H7 (cell line): ENCODE measurements around the gene TTYH2. TPM values are rescaled to one million over a fixed set of nuclear protein-coding genes. Genes with fewer than 3 reads are reported as not detected.
"Not testable (repeated sequence)": the region's sequence is repeated elsewhere in the genome, so short reads cannot be mapped to it uniquely, and the experiment has no call there.

ENCODE experiments used
- DNase-seq: peaks from one replicate; pipeline ENCODE4 v3.0.0; 2012
- H3K27me3 ChIP-seq: 2 replicates; pipeline ENCODE4 v1.6.0; 2011; ENCODE audit warnings: mild to moderate bottlenecking, low read length; ENCODE audit not compliant: control insufficient read depth, insufficient read depth
- H3K36me3 ChIP-seq: replicated peaks from 2 replicates; pipeline ENCODE4 v1.5.1; 2011; ENCODE audit warnings: low read length; ENCODE audit not compliant: control insufficient read depth, insufficient read depth
- H3K4me3 ChIP-seq: 2 replicates; pipeline ENCODE4 v1.5.1; 2011; ENCODE audit warnings: low read depth, mild to moderate bottlenecking, control low read depth, low read length, moderate library complexity; ENCODE audit not compliant: insufficient read depth
- total RNA-seq: library from RNA; depleted of rRNA; stranded (reverse); fragments of >200 nt; shearing (Covaris generic); gene quantifications from 2 replicates; pipeline ENCODE4 v1.2.3, GENCODE V29; 2014

Gene TTYH2
- total RNA-seq, 1 experiment from 2014 or later = 2.5 TPM

DNA sequence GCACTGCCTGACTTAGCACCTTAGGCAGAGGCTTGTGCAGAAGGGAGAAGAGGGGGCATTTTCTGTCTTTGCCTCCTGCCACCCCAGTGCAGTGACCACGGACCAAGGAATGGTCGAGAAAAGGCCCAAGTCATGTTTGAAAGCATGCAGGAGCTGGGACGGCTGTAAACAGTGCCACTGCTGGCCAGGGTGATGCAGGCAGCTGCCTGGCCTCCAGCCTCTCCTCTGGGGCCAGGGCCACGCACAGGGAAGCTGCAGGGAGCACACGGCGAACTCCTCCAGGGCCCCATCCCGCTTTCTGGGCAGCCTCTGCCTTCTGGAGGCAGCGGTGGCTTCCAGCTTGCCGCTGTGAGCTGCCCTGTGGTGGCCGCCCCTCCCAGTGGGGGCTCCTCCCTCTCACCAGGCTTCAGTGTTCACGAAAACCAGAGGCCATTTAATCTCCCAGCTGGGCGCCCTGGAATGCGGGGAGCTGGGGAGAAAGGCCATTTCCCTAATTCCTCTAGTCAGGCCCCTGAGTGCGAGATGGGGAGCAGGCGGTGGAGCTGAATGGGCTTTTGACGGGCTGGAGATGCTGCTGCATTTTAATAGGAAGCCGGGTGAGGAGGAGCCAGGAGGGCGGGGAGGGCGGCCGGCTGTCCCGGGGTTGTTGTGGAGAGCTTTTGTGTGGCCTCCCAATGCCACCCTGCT lies 31.9 kb downstream of the TTYH2 start:
- Histone ChIP-seq H3K36me3 (no peaks in the 10 kb centered on the region), H3K27me3 (no peaks in the 10 kb centered on the region), H3K4me3 (no peak overlapping the region)
- DNase-seq = peak; percentile 92

DNA sequence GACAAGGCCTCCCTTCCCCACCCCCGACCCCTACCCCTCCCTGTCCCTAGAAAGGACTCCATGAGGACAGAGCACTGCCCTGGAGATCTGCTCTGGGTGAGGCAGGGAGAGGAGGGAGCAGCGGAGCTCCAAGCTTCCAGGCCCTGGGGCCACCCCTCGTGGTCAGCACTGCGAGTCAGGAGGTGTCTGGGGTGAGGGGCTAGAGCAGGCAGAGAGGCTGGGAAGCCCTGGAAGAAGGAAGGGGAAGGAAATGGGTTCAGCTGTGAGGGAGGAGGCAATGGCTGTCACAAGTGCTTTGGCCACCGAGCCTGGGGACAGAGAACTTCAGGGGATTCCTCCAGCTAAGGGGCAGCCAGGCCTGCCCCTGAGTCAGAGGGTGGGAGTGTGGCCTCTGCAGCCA lies 32.5 kb downstream of the TTYH2 start:
- Histone ChIP-seq H3K4me3 (no peak overlapping the region), H3K36me3 (no peaks in the 10 kb centered on the region), H3K27me3 (no peaks in the 10 kb centered on the region)
- DNase-seq = no peak

- no peaks in the 10 kb centered on the region for H3K36me3 ChIP-seq
- no peak overlapping the region for H3K4me3 ChIP-seq
- H3K27me3 ChIP-seq = no peaks in the 10 kb centered on the region
- peak; percentile 74 for DNase-seq
Measured at GRCh38 chr17:74249590-74250270, 36.4 kb downstream of the TTYH2 start.

- H3K36me3 ChIP-seq = no peaks in the 10 kb centered on the region
- H3K27me3 ChIP-seq = no peaks in the 10 kb centered on the region
- H3K4me3 ChIP-seq = no peak overlapping the region
- DNase-seq = no peak
Measured at GRCh38 chr17:74250324-74250995, 37.1 kb downstream of the TTYH2 start.

DNA sequence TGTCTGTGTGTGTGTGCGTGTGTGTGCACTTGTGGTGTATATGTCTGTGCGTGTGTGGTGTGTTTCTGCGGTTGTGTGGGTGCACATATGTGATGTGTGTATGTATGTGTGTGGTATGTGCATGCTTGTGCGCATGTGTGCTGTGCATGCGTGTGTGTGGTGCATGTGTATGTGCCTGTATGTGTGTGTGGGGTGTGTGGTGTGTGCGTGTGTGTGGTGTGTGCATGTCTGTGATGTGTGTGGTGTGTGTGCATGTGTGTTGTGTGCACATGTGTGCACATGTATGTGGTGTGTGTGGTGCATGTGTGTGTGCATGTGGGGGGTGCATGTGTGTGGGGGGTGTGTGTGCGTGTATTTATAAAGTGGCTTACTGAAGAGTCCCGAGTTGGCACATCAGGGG lies 37.7 kb downstream of the TTYH2 start:
- no peaks in the 10 kb centered on the region for H3K27me3 ChIP-seq
- DNase-seq = no peak
- no peaks in the 10 kb centered on the region for H3K36me3 ChIP-seq
- no peak overlapping the region for H3K4me3 ChIP-seq

DNA sequence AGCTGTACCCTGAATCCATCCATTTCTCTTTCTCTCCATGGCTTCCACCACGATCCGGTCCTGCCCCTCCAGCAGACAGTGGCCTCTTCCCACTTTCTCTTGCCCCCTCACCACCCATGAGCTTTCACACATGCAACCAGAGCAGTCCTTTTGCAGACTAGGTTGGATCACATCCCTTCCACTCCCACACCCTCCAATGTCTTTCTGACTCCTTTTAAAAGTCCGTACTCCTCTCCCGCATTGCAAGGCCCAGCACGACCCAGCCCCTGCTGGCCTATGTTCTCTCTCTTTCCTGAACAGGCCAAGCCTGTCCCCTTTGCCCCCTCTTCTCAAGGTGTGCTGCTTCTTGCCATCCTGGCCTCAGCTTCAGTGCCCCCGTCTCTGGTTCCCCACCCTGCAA lies 38.2 kb downstream of the TTYH2 start:
- H3K27me3 ChIP-seq = no peaks in the 10 kb centered on the region
- no peak for DNase-seq
- no peaks in the 10 kb centered on the region for H3K36me3 ChIP-seq
- no peak overlapping the region for H3K4me3 ChIP-seq

DNA sequence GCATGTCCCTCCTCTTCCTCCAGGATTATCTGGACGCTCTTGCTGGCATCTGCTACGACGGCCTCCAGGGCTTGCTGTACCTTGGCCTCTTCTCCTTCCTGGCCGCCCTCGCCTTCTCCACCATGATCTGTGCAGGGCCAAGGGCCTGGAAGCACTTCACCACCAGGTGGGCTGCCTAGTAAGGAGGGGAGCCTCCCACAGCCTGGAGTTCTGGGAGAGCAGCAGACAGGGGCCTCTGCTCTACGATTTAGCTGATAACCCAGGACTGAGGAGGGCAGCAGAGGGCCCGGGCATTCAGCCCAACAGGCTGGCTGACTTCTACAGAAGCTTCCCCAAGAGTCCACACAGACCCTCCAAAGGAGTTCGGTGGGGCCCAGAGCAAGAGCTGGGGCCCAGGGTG lies 38.8 kb downstream of the TTYH2 start:
- H3K36me3 ChIP-seq = no peaks in the 10 kb centered on the region
- DNase-seq = peak; percentile 67
- no peaks in the 10 kb centered on the region for H3K27me3 ChIP-seq
- H3K4me3 ChIP-seq = no peak overlapping the region

- no peak for DNase-seq
- no peak overlapping the region for H3K4me3 ChIP-seq
Measured at GRCh38 chr17:74253036-74253435, 39.7 kb downstream of the TTYH2 start.

DNA sequence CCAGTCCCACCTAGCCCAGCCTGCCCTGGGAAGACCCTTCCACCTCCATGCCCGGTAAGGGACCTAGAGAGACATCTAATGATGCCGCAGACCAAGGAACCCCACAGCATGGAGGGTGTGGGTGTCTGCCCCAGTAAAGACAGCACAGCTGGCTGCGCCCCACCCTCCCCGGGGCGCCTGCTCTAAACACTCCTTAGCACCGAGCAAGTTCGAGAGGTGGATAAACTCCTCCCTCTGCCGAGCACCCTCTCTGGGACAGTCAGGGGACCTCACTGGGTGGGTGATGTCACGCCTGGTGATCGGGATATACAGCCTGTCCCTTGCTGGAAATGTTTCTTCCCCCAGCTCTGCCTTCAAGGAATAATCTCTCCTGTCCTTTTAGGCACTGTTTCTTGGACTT lies 43.9 kb downstream of the TTYH2 start:
- Histone ChIP-seq H3K4me3 (no peak overlapping the region), H3K27me3 (no peaks in the 10 kb centered on the region), H3K36me3 (no peaks in the 10 kb centered on the region)
- no peak for DNase-seq

More at GRCh38 chr17:74253036-74253435, 39.7 kb downstream of the TTYH2 start:
- Histone ChIP-seq H3K27me3 (no peaks in the 10 kb centered on the region), H3K36me3 (no peaks in the 10 kb centered on the region)

DNA sequence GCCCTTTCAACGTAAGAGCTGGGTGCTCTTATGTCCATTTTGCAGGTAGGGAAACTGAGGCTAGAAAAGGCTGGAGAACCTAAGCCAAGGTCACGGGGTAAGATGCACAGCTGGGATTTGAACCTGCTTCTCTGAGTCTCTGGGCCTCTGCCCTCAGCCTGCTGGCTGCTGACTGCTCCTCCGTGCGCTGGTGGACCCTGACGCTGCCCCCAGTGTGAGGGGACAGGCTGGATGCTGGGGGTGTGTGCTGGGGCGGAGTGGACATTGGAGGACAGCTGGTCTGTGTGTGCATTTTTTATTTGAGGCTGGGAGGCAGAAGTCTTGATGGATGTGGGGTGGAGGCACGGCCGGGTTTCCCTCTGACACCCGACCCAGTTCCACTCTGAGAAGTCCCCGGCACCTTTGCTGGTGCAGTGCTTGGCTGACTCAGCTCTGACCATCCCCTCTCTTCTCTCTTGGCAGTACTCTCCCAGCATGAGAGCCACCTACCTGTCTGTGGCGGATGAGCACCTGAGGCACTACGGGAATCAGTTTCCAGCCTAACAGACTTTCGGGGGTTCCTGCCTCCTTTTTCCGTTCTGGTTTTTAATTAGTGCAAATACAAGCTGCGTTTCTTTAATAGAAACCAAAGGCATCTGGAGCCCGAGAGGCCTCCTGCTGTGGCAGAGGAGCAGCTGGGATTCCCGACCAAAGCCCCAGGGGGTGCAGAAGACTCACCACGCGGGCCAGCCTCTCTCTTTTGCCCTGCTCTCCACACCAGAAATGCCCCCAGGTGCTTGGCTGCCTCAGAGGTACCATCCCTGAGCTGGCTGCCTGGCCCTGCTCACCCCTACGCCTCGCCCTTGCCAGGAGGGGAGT lies 46.5 kb downstream of the TTYH2 start:
- DNase-seq = peak; percentile 80
- no peaks in the 10 kb centered on the region for H3K27me3 ChIP-seq
- H3K4me3 ChIP-seq = no peak overlapping the region

DNA sequence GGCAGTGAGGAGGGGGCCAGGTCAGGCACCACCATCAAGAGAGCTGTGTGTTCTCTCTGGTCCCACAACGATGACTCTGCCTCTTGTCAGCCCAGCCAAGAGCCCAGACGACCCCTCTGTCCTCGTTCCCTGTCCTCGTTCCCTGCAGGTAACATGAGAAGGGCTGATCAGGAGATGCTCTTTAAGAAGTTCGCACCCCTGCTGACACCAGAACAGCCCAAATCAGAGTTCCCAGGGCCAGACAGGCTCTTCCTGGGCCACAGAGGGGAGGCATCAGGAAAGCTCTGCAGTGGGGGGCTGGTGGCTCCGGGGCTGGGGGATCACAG lies 47.1 kb downstream of the TTYH2 start:
- H3K27me3 ChIP-seq = no peaks in the 10 kb centered on the region
- H3K36me3 ChIP-seq = no peaks in the 10 kb centered on the region
- DNase-seq = peak; percentile 86
- H3K4me3 ChIP-seq = no peak overlapping the region

More for the DNA sequence above, 46.5 kb downstream of the TTYH2 start:
- H3K36me3 ChIP-seq = no peaks in the 10 kb centered on the region

DNA sequence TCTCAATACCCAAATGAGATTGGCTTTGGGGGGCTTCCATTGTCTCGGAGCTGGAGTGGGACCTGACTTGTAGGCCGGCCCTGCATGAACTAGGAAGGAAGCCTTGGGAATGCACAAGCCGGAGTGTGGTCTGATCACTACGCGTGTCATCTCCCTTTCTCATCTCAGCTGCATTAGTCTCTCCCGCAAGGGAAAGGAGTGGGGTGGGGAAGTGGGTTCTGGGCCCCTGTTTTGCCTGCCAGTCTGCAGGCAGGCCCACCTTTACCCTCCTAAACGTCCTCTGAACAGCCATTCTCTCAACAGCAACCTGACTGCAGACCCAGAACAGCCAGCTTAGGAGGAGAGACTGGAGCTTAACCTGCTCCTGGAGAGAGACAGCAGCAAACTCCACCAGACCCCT lies 49.2 kb downstream of the TTYH2 start:
- H3K4me3 ChIP-seq = no peak overlapping the region
- DNase-seq = no peak
- H3K36me3 ChIP-seq = no peaks in the 10 kb centered on the region
- H3K27me3 ChIP-seq = no peaks in the 10 kb centered on the region

- not testable (repeated sequence) for H3K36me3 ChIP-seq, H3K4me3 ChIP-seq, DNase-seq
Measured at GRCh38 chr17:74267054-74267453, 53.7 kb downstream of the TTYH2 start.

GRCh38 chr17:74267579-74267978 lies 54.2 kb downstream of the TTYH2 start:
- Histone ChIP-seq H3K27me3 (no peaks in the 10 kb centered on the region; the same call in 1 of the 2 replicates), H3K36me3 (no peaks in the 10 kb centered on the region), H3K4me3 (no peak overlapping the region)
- no peak for DNase-seq

More at GRCh38 chr17:74267054-74267453, 53.7 kb downstream of the TTYH2 start:
- not testable (repeated sequence) for H3K27me3 ChIP-seq
